GM21528 (cell line): ENCODE measurements around the gene RAP1GAP.
"Not testable (repeated sequence)": the region's sequence is repeated elsewhere in the genome, so short reads cannot be mapped to it uniquely, and the experiment has no call there.

Experiments used
- ATAC-seq: cut with Tn5 transposase; IDR thresholded peaks from one replicate; pipeline ENCODE4 v1.9.1; 2021; ENCODE audit warnings: mild to moderate bottlenecking, moderate library complexity; ENCODE audit not compliant: unreplicated experiment, low FRiP score

The RAP1GAP gene

GRCh38 chr1:21575351-21575942 lies 93.7 kb downstream of the RAP1GAP start:
- no peak for ATAC-seq

- ATAC-seq: no peak
These were observed 94.5 kb downstream of the RAP1GAP start for GRCh38 chr1:21574466-21575151.

GRCh38 chr1:21573971-21574465 lies 95.1 kb downstream of the RAP1GAP start:
- ATAC-seq: no peak

GRCh38 chr1:21573475-21573874 lies 95.7 kb downstream of the RAP1GAP start:
- no peak for ATAC-seq

GRCh38 chr1:21572735-21573277 lies 96.4 kb downstream of the RAP1GAP start:
- no peak for ATAC-seq

GRCh38 chr1:21572221-21572620 lies 96.9 kb downstream of the RAP1GAP start:
- ATAC-seq: no peak

GRCh38 chr1:21570885-21571284 lies 98.3 kb downstream of the RAP1GAP start:
- no peak for ATAC-seq

GRCh38 chr1:21570528-21570875 lies 98.7 kb downstream of the RAP1GAP start:
- no peak for ATAC-seq

- no peak for ATAC-seq
These were observed 99.2 kb downstream of the RAP1GAP start for GRCh38 chr1:21569820-21570527.

- ATAC-seq: no peak
These were observed 100.3 kb downstream of the RAP1GAP start for GRCh38 chr1:21568809-21569385.

- ATAC-seq: no peak
These were observed 101.0 kb downstream of the RAP1GAP start for GRCh38 chr1:21568006-21568746.

- ATAC-seq: no peak
These were observed 101.7 kb downstream of the RAP1GAP start for GRCh38 chr1:21567241-21568005.

- ATAC-seq: not testable (repeated sequence)
These were observed 102.8 kb downstream of the RAP1GAP start for GRCh38 chr1:21566361-21566760.

- no peak for ATAC-seq
These were observed 103.9 kb downstream of the RAP1GAP start for GRCh38 chr1:21565285-21565684.

GRCh38 chr1:21564521-21565095 lies 104.5 kb downstream of the RAP1GAP start:
- no peak for ATAC-seq

- ATAC-seq: no peak
These were observed 105.2 kb downstream of the RAP1GAP start for GRCh38 chr1:21563971-21564370.

GRCh38 chr1:21562896-21563295 lies 106.3 kb downstream of the RAP1GAP start:
- ATAC-seq: no peak

GRCh38 chr1:21560916-21561638 lies 108.1 kb downstream of the RAP1GAP start:
- no peak for ATAC-seq
